Endodermal cell (in vitro differentiated cells): Measurements from ENCODE around the gene GGA3. TPM values are rescaled to one million over a fixed set of nuclear protein-coding genes. Genes with fewer than 3 reads are reported as not detected.

Source experiments
- DNase-seq: peaks from one replicate; pipeline ENCODE4 v3.0.0-alpha.2; 2017
- H3K27ac ChIP-seq: 2 replicates; pipeline ENCODE4 v1.5.1; 2013; ENCODE audit warnings: mild to moderate bottlenecking, low read depth, low read length, moderate library complexity
- H3K27me3 ChIP-seq: 2 replicates; pipeline ENCODE4 v1.6.1; 2013; ENCODE audit warnings: mild to moderate bottlenecking, low read length, moderate library complexity; ENCODE audit not compliant: insufficient read depth, control insufficient read depth, poor library complexity, severe bottlenecking
- H3K36me3 ChIP-seq: 2 replicates; pipeline ENCODE4 v1.7.0; 2013; ENCODE audit warnings: mild to moderate bottlenecking, low read length, moderate library complexity; ENCODE audit not compliant: control insufficient read depth, insufficient read depth
- H3K4me1 ChIP-seq: one replicate; pipeline ENCODE4 v1.7.0; 2013; ENCODE audit warnings: low read length; ENCODE audit not compliant: control insufficient read depth, insufficient read depth
- H3K4me3 ChIP-seq: 2 replicates; pipeline ENCODE4 v1.5.1; 2013; ENCODE audit warnings: mild to moderate bottlenecking, low read length, moderate library complexity
- H3K9ac ChIP-seq: 2 replicates; pipeline ENCODE4 v1.6.1; 2013; ENCODE audit warnings: mild to moderate bottlenecking, low read length, moderate library complexity; ENCODE audit not compliant: poor library complexity, severe bottlenecking; ENCODE audit errors: extremely low read depth
- H3K9me3 ChIP-seq: 2 replicates; pipeline ENCODE4 v1.6.1; 2013; ENCODE audit warnings: mild to moderate bottlenecking, low read length, moderate library complexity; ENCODE audit not compliant: control insufficient read depth
- H3K27ac Mint-ChIP-seq: 2 replicates; pipeline ENCODE4 v1.8.0; 2020; ENCODE audit warnings: mixed read lengths
- H3K27me3 Mint-ChIP-seq: 2 replicates; pipeline ENCODE4 v1.8.0; 2021; ENCODE audit warnings: mild to moderate bottlenecking, mixed read lengths; ENCODE audit not compliant: insufficient read depth
- H3K36me3 Mint-ChIP-seq: 2 replicates; pipeline ENCODE4 v1.8.0; 2020; ENCODE audit warnings: low read depth, mixed read lengths
- H3K4me1 Mint-ChIP-seq: 2 replicates; pipeline ENCODE4 v1.8.0; 2020; ENCODE audit warnings: mixed read lengths
- H3K4me3 Mint-ChIP-seq: 2 replicates; pipeline ENCODE4 v1.8.0; 2020; ENCODE audit warnings: mild to moderate bottlenecking, moderate library complexity, mixed read lengths
- H3K9me3 Mint-ChIP-seq: 2 replicates; pipeline ENCODE4 v1.8.0; 2020; ENCODE audit warnings: mild to moderate bottlenecking, mixed read lengths
- CTCF ChIP-seq: fragments of 200-600 bp; sonication (generic); conservative IDR thresholded peaks from 2 replicates; pipeline ENCODE4 v1.5.0; 2021; ENCODE audit warnings: antibody characterized with exemption, mild to moderate bottlenecking
- WGBS, 2 experiments: methylation state at CpG; one replicate each; pipeline versions ENCODE4 v1.1.5 to v1.1.7; 2013; ENCODE audit warnings: missing lambda C conversion rate in 2 of 2, mixed read lengths in 1 of 2; ENCODE audit not compliant: insufficient coverage in 1 of 2, insufficient read length in 1 of 2; 5-methylcytosine and 5-hydroxymethylcytosine counted together
- total RNA-seq, 2 donors: library from RNA; stranded (reverse); fragmentation: NEBNext Ultra II Directional in 1 of 2; extraction: Animal tissue kit (Norgen Biotek cat#: 25700) in 1 of 2; gene quantifications; 2 replicates in 1 of 2; 3 replicates in 1 of 2; pipeline ENCODE4 v1.2.1, GENCODE V29; 2021

GGA3 gene
- total RNA-seq, 2 donors from 2014 or later = 64.9 to 73.2 TPM

DNA sequence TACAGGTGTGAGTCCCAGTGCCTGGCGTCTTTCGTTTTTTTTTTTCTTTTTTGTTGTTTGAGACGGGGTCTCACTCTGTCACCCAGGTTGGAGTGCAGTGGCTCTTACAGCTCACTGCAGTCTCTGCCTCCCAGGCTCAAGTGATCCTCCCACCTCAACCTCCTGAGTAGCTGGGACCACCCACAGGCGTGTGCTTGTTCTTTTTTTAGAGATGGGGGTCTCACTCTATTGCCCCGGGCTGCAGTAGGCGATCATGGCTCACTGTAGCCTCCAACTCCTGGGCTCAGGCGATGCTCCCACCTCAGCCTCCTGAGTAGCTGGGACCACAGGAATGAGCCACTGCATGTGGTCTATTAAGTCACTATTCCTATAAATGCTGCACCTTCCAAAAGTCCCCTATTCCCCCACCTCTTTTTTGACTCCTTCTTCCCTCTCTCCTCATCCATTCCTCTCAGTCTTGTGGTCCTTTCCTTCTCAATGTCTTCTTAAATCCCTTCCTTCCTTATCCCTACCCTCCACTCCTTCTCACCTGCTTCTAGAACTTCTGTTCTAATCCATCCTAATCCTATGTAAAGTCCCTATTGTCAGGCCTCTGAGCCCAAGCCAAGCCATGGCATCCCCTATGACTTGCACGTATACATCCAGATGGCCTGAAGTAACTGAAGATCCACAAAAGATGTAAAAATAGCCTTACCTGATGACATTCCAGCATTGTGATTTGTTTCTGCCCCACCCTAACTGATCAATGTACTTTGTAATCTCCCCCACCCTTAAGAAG lies 9.2 kb downstream of the GGA3 start:
- Histone ChIP-seq H3K36me3 (no peaks in the 10 kb centered on the region), H3K9ac (no peak overlapping the region), H3K4me1 (no peaks in the 10 kb centered on the region), H3K4me3 (no peak overlapping the region), H3K27ac (no peak overlapping the region), H3K27me3 (no peaks in the 10 kb centered on the region), H3K9me3 (no peaks in the 10 kb centered on the region)
- no peak for TF ChIP-seq CTCF
- Mint-ChIP-seq H3K4me1 (peaks cover 55% of the 10 kb centered on the region), H3K27ac (no peak overlapping the region), H3K36me3 (peaks cover 24% of the 10 kb centered on the region), H3K4me3 (no peak overlapping the region), H3K9me3 (peaks cover 14% of the 10 kb centered on the region), H3K27me3 (no peaks in the 10 kb centered on the region)
- WGBS, 2 experiments = 92 to 96% methylated on average over 5 to 8 of the region's 8 CpGs
- DNase-seq = no peak

DNA sequence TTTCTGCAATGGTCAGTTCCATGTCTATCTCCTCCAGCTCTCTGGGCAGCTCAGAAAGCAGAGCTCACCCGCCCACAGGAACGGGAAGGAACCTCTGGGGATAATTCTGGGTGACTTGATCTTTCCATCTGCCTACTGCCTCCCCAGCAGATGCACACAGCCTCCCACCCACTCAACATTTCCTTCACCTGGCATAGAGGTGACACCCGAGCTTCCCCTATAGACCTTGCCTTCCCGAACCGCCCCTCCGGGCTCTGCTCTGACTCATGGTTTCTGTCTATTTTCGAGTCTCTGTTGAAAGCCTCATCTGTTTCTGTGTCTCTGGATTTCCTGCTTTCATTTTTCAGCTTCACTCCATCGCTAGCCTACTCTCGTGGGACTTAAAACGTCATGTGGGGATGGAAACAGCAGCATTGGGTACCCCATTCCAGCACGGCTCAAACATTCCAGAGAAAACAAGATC lies 11.4 kb downstream of the GGA3 start:
- Mint-ChIP-seq H3K27me3 (no peaks in the 10 kb centered on the region), H3K27ac (peak overlapping the region; percentile 5), H3K36me3 (peaks cover 41% of the 10 kb centered on the region), H3K4me3 (no peak overlapping the region), H3K4me1 (peaks cover 42% of the 10 kb centered on the region), H3K9me3 (peaks cover 14% of the 10 kb centered on the region)
- H3K9ac ChIP-seq = no peak overlapping the region
- no peak overlapping the region for H3K4me3 ChIP-seq
- no peaks in the 10 kb centered on the region for H3K9me3 ChIP-seq
- TF ChIP-seq CTCF = no peak
- no peaks in the 10 kb centered on the region for H3K4me1 ChIP-seq
- no peaks in the 10 kb centered on the region for H3K27me3 ChIP-seq
- no peak overlapping the region for H3K27ac ChIP-seq
- no peak for DNase-seq
- 90 to 94% methylated on average over 11 of the region's 11 CpGs for WGBS, 2 experiments
- peaks cover 14% of the 10 kb centered on the region for H3K36me3 ChIP-seq

- Mint-ChIP-seq H3K27me3 (no peaks in the 10 kb centered on the region), H3K27ac (peak overlapping the region; percentile 5), H3K4me1 (peaks cover 38% of the 10 kb centered on the region), H3K36me3 (peaks cover 43% of the 10 kb centered on the region), H3K9me3 (peaks cover 14% of the 10 kb centered on the region), H3K4me3 (no peak overlapping the region)
- TF ChIP-seq CTCF = no peak
- no peak overlapping the region for H3K4me3 ChIP-seq
- H3K36me3 ChIP-seq = peaks cover 17% of the 10 kb centered on the region
- DNase-seq = no peak
- H3K9ac ChIP-seq = no peak overlapping the region
- no peaks in the 10 kb centered on the region for H3K27me3 ChIP-seq
- no peak overlapping the region for H3K27ac ChIP-seq
- H3K4me1 ChIP-seq = no peaks in the 10 kb centered on the region
- WGBS, 2 experiments = 91 to 92% methylated on average over 3 to 4 of the region's 4 CpGs
- H3K9me3 ChIP-seq = no peaks in the 10 kb centered on the region
Observed at GRCh38 chr17:75249564-75249963, 11.8 kb downstream of the GGA3 start.
